Activated CD8-positive, alpha-beta memory T cell treated with anti-CD3 and anti-CD28 coated beads for 48 hours (primary cell): ENCODE data around the gene ATP10D.

Source experiments
- DNase-seq, 3 experiments: peaks; one replicate each; pipeline ENCODE4 v3.0.0-alpha.2; 2020; ENCODE audit warnings: low read depth in 2 of 3, low spot score in 2 of 3

The ATP10D gene

DNA sequence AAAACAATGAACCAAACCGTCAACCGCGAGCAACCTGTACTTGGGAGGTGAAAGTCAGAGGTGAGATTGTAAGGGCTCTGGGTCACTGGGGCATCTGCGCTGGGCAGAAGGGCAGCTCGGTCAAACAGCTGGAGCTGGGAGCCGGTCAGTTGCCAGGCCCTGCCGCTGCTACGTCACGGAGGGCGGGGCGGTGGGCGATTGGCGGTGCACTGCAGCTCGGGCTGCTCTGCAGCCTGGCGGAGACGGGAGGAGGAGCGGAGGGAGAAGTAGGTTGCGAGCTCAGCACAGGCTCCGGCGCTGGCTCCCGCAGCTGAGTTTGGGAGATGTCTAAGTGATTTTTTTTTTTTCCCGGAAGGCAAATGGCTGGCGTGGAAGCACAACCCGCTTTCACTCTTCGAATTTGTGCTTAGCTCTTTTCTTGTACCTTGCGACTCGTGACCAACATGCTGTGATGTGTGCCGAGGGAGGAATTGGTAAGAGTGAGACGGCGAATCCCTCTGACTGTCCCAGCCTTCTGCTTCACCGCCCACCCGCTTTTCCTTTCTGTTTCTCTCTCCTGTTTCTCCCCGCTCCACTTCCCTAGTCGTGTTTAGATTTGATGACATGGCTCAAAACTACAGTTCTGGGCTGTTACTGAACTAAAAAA lies at the start of gene ATP10D:
Gene ATP10D, plus strand, starts transcription at position 229 of the 646 bp plus-strand sequence. CDS start 27,266 bp downstream, outside the sequence.
- DNase-seq, result peak; percentile 53 to 61 (median 57)

DNA sequence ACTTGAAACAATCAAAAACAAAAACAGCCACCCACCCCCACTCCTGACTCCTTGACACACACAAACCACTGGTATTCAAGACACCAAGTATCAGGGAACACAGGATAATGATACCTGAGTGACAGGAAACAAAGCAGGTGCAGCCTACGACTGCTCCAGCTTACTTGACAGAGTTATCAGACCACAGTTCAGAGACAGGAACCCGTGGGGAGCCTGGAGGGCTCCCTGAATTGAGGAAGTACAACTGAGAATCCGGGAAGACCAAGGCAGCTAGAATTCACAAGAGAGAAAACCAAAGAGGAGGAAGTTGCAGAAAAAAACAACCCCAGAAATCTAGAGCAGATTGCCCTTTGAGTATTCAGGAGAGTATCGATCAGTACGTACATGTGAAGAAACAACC lies 42.1 kb upstream of the ATP10D start:
- DNase-seq, result no peak

DNA sequence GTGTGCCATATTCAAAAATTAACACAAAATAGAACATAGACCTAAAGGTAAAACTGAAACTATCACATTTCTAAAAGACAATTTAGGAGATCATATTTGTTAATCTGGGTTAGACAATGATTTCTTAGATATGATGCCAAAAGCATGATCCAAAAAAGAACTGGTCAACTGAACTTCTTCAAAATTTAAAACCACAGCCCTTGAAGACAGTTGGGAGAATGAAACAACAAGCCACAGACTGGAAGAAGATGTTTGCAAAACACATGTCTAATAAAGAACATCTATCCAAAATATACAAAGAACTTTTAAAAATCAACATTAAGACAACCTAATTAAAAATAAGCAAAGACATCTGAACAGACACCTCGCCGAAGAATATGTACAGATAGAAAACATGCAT lies 41.0 kb upstream of the ATP10D start:
- no peak for DNase-seq

DNA sequence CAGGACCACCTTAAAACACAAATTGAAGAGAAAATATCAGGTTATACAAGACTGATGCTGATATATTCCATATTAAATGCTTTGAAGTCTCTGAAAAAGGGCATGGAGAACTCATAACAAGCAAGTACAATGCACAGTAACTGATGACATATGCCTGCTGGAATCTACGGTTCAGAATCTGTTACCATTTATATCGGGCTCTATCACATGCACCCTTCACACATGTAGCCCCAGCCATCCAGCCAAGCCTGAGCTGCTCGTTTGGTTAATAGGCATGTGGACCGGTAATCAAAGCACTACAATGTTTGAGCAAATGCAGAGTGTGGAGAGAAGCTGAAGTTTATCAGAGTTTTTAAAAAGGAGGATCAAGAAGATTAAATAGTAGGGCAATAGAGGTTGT lies 33.4 kb upstream of the ATP10D start:
- no peak for DNase-seq

DNA sequence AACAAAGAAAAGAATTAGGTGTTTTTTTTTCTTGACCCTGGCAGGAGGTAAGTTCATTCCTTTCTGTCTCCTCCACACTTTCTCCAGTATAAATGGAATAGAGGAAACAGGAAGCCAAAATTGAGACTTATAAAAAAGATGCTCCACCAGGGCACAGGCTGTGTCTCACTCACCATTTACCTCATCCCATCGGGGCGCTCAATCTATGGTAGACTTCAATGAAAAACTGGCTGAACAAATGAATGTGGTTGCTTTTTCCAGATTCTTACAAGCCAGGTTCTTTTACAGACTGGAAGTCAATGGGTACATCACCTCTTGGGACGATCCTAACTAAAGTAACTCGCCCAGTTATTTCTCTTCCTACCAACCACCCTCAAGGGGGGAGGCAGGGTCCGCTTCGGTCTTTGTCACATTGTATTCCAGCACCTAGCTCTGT lies 22.3 kb upstream of the ATP10D start:
- DNase-seq, result no peak

DNA sequence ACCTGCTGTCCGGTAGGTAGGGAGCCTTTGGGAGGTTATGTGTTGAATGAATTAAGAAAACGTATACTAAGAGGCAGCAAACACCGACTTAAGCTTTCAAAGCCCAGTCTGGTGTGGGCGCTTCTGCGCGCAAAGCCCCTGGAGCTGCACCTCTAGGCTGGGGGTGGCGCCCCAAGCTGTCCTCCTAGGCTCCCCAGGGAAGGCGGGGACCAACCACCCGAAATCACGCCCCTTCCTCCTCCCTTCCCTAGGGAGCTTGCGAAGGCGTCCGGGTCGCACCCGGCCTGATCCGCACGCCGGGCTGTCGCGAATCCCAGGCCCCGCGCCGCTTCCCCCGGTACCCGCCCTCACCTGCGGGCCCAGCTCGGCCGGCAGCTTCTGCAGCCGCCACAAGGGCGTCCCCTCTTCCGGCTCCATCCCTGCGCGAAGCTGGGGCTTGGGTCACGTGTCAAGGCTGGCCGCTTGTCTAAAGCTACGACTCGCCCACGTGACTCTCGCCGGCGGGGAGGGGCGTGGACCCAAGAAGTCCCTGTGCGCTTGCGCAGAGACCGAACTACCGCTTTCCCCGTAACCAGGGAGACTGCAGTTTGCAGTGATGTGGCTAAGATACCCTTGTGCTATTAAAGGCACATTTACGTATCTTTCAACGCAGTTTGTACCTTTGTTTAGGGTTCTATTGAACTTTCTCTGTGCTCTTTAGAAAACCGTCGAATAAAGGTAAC lies 21.7 kb upstream of the ATP10D start, which contains the start of gene COMMD8:
Gene COMMD8, minus strand, starts transcription at position 468 of the 722 bp plus-strand sequence. Its CDS starts 51 bp downstream, at position 417.
- DNase-seq, result peak; percentile 84 to 87 (median 86)

DNA sequence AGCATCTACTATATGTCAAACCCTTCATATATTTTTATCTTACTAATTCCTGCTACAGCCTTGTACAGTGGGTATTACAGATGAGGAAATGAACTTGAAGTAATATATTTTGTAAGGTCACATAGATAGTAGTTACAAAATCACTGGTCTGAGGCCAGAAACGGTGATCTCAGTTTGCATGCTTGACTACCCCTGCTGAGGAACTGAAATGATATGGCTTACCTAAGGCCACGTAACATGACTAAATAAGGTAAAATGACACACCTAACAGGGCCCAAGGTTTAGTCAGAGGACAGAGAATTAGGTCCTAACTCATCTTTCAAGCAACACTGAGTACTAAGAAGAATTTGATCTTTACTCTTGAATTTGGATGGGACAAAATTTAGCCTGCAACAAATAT lies 20.1 kb upstream of the ATP10D start:
- no peak for DNase-seq

DNA sequence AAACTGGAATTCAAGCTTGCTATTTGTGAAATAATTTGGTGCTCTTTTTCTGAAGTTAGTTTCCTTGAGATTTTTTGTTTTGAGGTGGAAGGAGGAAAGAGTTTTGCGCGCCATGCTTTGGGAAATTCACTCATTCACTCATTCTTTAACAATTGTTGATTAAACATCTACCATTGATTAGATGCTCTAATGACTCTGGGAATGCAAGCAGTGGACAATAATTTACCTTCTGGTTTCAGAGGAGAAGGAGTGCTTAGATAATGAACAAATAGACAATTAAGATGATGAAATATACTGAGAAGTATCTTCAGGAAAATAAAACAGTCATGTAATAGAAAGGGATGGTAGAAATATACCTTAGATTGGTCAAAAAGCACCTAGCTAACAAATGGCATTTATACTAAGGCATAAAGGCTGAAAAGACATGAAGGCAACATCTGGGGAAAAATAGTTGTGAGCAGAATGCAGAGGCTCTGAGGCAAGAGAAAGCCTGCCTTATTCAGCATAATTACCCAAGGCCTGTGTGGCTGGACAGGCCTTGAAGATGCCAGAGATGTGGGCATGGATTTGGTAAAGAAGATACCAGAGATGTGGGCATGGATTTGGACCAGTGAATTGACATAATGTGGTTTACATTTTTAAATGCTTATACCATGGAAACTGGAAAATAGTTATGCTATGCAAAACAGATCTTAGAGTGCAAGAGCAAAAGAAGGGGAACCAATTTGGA lies 18.9 kb upstream of the ATP10D start:
- DNase-seq, result no peak

DNA sequence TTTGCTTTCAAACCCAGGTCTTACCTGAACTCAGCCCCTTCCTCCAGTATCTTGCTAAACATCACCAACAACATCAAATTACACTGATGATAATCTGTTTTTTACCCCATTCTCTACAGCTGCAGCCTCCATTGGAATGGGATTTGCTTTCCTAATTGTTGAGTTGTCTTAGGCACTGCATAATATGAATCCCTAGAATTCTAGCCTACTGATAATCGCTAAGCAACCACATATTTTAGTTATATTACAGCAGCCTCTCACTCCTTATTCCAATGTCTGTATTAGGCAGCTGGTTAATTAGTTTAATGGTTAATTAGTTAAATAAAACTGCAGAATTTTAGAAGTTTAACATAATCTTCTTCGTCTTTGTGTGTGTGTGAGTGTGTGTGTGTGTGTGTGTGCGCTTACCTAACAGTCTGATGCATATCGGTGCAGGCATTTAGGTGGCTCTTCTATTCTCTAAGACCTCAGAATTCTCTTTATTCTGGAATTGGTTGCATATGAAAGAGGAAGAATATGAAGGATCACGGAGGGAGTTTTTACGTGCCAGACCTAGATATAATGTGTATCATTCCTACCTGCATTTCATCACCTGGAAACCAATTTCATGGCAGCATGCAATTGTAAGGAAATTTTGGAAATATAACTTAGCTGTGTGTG lies 16.2 kb upstream of the ATP10D start:
- DNase-seq, result no peak

DNA sequence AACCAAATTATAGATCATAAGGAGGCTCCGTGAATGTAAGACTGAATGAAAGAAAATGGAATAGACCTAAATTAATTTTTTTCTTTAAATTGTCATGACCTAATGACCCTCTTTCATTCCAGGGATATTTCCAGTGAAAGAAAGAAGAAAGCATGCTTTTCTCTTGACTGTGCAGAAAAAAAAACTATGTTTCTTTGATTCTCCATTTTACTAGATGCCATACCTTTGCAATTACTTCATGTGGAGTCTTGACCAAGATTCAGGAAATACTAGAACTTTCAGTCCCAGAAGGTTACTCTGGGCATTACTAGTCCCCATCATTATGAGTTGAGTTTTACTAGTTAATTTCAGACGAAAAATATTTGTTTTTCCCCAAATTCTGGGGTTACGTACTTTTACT lies 15.1 kb upstream of the ATP10D start:
- no peak for DNase-seq

DNA sequence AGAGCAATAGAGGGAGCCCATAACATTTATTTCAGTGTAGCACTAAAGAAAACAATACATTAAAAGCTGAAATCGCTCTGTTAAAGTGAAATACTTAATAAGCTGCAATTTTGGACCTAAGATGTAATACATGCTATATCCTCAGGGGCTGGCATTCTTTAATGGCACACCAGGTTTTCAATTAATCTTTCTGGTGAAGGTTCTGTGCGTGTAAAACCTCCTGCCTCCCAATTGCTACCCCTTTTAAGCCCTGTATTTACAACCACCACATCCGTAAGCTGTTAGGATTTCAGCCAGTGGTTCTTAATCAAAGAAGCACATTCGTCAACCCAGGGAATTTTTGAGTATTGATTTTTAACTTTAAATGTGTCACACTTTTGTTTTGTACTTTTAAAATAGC lies 14.0 kb upstream of the ATP10D start:
- no peak for DNase-seq

DNA sequence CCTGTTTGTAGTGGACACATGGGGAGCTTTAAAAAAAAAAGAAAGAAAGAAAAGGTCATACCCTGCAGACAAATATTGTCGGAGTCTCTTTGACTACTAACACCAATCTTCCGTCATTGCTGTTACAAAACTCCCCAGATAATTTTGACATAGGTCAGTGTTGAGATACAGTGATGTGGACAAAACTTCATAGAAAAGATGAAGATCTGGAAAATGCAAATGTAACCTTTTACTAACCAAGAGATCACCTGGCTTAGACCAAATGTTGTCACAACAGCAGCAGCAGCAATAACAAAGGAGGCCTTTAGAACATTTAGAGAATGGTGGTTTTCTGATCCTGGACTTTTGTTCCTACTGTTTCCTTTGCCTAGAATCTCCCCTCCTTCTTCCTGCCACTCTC lies 13.5 kb upstream of the ATP10D start:
- no peak for DNase-seq

DNA sequence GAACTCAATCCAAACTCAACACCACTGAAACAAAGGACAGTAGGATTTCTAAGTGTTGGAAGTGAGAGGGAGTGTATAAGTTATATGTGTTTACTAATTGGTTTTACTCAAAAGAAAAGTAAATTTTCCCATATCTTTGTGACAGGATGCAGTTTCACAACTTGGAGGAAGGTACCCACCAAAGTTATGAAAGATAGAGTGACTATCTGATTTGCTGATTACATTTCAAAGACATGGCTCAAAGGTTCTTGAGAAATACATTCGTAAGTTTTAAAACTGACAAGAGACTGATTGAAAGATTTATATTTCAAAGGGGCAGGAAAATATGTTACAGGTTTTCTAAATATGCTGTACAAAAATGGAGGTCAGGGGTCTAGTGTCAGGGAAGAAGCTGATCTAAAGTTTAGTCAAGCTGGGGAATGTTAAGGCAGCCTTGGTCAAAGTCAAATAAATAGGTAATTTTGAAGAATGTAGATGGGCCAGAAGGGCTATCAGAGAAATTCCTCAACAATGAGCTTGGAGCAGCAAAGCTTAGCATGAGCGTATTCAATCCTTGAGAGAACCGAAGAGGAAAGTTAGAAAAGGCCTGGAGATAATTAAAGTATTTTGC lies 11.8 kb upstream of the ATP10D start:
- no peak for DNase-seq

DNA sequence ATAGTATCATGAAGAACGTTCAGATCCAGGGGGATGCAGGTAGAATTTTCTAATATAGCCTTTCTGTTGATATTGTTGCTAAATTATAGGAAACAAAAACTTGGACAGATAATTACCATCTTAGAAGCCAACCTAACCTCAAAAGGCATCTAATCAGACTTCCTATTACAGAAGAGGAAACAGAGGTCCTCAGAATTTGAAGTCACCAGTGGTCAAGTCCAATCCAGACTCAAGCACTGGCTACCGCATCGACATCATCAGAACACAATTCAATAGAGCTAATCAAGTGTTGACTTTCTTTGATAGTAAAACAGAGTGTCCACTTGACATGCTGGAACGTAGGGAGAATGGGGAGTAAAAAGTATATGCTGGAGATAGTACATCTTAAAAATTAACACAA lies 10.3 kb upstream of the ATP10D start:
- no peak for DNase-seq

DNA sequence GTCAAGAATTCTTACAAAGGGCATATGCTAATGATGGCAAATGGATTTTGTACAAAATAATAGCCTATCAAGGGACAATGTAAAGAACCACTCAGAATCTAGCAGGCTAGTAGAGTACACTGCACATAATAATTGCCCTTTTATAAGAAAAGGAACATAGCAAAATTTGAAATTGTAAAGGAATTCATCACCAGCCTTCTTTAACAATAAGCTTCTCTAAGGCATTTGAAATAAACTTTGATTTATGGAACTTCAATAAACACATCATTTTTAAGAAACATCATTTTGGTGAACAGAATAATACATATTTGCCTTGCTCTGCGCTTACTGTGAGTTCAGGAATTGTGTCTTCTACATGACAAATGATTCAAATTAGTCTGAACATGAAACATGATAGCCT lies 9.7 kb upstream of the ATP10D start:
- no peak for DNase-seq

DNA sequence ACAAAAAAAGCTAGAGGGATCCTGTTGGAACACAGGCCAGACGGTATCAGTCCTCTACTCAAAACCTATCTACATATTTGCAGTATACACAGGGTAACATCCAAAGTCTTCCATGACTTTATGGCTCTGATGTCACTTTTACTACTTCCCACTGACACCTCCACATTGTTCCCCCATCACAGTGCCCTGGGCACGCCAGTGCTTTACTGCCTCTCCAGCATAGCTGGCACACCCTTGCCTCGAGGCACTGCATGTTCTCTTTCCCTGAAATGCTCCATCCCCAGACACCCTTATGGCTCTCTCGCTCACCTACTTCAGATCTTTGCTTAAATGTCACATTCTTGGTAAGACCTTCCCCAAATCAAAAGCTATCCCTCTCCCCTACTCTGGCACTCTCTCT lies 6.3 kb upstream of the ATP10D start:
- no peak for DNase-seq

DNA sequence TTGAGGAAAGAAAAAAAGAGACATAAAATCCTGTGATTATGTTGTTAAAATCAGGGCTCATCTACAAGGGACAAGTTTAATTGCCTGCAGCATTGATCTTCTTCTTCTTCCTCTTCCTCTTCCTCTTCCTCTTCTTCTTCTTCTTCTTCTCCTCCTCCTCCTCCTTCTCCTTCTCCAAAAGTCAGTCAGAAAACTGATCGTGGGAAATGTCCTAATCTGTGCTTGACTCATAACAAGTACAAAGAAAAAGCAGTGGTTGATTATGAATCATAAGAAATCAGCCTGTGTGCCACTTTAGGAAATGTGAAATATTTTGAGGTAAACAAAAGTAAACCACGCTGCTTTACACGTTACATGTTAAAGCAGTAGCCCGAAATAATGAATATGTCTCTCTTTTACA lies 2.7 kb upstream of the ATP10D start:
- DNase-seq, result no peak

DNA sequence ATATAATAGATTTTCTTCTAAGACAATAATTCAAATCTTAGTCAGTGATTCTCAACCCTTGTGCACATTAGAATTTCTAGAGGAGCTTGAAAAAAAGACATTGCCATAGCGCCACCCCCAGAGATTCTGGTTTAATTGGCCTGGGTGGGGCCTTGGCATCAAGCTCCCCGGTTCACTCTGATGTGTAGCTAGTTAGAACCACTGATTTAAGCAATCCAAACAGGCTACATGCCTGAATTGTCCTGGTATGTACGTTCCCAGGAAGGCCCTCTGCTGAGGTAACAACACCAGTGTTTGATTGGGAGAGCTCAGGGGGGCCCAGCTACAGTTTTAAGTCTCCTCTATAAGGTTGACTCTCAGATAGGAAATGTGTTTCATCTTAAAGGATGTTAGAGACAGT lies 1.3 kb upstream of the ATP10D start:
- DNase-seq, result no peak

DNA sequence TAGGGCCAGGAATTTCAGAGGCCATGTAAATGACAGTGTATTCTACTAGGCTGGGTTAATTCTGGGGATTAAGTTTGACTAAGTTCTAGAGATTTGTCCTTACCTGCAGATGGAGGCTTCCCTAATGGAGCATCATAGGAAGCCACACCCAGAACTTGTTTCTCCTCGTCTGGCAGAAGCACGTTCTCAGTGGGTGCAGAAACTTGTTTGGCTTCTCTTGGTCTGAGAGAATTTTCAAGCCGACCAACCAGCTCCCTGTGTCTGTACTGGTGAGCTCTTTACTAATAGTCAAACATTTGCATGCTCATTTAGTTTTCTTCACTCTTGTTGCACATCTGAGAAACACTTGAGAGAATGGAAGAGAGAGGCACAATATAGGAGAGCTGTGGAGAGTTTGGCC lies 907 bp upstream of the ATP10D start:
- DNase-seq, result no peak

DNA sequence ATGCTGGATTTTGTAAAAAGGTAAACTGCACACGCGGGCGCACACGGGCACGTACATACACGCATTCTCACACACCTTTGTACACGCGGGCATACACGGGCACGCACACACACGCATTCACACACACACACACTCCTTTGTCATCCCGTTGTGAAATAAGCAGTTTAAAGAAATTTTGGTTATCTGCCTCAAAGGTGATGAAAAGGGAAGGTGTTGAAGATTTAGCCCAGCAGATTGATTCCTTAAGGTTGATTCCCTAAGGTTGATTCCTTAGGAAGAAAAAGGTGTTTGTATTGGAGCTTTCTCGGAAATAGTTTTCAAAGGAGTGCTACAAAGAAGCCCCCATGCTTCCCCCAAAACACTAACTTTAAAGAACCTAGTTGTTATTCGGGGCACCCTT lies 693 bp downstream of the ATP10D start:
- no peak for DNase-seq

DNA sequence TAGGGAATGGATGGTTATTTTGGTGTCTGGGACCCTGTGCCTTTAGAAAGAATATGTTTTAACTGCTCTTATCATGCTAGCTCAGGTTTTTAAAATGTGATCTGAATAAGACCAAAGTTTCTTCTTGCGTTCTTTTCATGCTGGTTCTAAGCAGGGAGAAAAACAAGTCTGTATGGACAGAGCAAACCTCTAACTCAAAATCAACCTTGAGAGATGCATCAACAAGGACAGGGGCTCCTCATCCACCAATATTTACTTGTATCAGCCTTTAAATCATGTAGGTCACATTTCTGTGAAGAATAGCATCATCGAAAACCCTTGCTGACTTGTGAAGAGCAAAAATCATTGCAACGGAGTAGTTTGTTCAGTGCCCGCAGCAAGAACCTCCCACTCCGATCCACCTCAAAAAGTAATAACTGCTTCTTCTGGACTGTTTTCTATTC lies 1.2 kb downstream of the ATP10D start:
- DNase-seq, result no peak
